NB4 (cell line): ENCODE results near the gene APOB.

Source experiments
- CTCF ChIP-seq: IDR thresholded peaks from one replicate; pipeline ENCODE4 v1.5.1; 2012; ENCODE audit warnings: low read depth, low read length
- MYC ChIP-seq: IDR thresholded peaks from 2 replicates; pipeline ENCODE4 v1.6.1; 2011; ENCODE audit warnings: low read depth, low read length
- POLR2A ChIP-seq: IDR thresholded peaks from 2 replicates; pipeline ENCODE4 v1.6.1; 2011; ENCODE audit warnings: mild to moderate bottlenecking; ENCODE audit not compliant: insufficient read length; ENCODE audit errors: extremely low read depth

- TF ChIP-seq CTCF (no peak), POLR2A (no peak), MYC (no peak)
These were observed 10.1 kb upstream of the APOB start for GRCh38 chr2:21054011-21054410.
